ENCODE data around the gene COQ2. TPM values are rescaled to one million over a fixed set of nuclear protein-coding genes. Genes with fewer than 3 reads are reported as not detected.

Gene COQ2
- total and polyA plus RNA-seq, 2 experiments from 2014 or later = 21.1 to 25.3 TPM

DNA sequence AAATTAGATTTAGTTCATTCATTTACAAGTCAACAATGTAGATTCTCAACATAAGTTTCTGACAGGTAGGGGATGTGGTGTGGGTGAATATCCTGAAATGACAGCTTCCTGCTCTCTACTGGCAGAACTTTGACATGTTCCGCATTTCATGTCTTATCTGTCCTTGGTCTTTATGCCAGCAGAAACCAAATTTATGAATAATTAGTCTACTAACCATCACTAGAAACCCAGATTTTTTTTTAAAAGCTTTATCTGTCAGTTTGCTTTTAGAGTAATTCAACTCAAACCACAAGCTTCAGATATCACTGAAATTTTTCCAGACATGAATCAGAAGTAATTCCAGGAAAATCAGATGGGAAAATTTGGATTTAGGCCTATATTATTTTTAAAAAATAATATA is 17.9 kb downstream of the COQ2 start:
- Histone ChIP-seq H3K27me3 (ENCODE audit: insufficient read depth) (no peaks in the 10 kb centered on the region), H3K79me2 (replicated peaks; ENCODE audit: insufficient read depth) (no peaks in the 10 kb centered on the region), H3K4me2 (no peak overlapping the region), H3K36me3 (ENCODE audit: insufficient read depth) (peaks cover 5% of the 10 kb centered on the region; the same call in 1 of the 2 replicates), H3K9me2 (ENCODE audit: insufficient read depth) (no peaks in the 10 kb centered on the region), H3K27ac (ENCODE audit: low read depth) (no peak overlapping the region), H3K4me3 (no peak overlapping the region), H3F3A (replicated peaks; ENCODE audit: low read depth) (no peaks in the 10 kb centered on the region), H4K20me1 (replicated peaks; ENCODE audit: insufficient read depth) (0 out of 2 replicates have a peak, but pooled peaks cover 3% of the 10 kb centered on the region), H3K4me1 (ENCODE audit: insufficient read depth) (no peaks in the 10 kb centered on the region), H2AFZ (no peak overlapping the region)
- no peaks in the 10 kb centered on the region for H3K4me1 Mint-ChIP-seq
- ATAC-seq (no peak), DNase-seq (ENCODE audit: low spot score) (no peak)
- TF ChIP-seq, protein P1, sequence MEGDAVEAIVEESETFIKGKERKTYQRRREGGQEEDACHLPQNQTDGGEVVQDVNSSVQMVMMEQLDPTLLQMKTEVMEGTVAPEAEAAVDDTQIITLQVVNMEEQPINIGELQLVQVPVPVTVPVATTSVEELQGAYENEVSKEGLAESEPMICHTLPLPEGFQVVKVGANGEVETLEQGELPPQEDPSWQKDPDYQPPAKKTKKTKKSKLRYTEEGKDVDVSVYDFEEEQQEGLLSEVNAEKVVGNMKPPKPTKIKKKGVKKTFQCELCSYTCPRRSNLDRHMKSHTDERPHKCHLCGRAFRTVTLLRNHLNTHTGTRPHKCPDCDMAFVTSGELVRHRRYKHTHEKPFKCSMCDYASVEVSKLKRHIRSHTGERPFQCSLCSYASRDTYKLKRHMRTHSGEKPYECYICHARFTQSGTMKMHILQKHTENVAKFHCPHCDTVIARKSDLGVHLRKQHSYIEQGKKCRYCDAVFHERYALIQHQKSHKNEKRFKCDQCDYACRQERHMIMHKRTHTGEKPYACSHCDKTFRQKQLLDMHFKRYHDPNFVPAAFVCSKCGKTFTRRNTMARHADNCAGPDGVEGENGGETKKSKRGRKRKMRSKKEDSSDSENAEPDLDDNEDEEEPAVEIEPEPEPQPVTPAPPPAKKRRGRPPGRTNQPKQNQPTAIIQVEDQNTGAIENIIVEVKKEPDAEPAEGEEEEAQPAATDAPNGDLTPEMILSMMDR (conservative IDR thresholded peaks at IDR 0.05; ENCODE audit: low read depth in 2 of 2) = no peak
- TF ChIP-seq ZNF114 (CRISPR knock-in tag; IDR thresholded peaks at IDR 0.05) = no peak
- TF ChIP-seq STAT1 (IDR thresholded peaks at IDR 0.05; ENCODE audit: unreplicated experiment) = no peak
- no peak for TF ChIP-seq EZH2 (IDR thresholded peaks at IDR 0.05; ENCODE audit: low read depth, unreplicated experiment)
- no peak for TF ChIP-seq JUNB (IDR thresholded peaks at IDR 0.05; ENCODE audit: unreplicated experiment)
- TF ChIP-seq, protein P2, sequence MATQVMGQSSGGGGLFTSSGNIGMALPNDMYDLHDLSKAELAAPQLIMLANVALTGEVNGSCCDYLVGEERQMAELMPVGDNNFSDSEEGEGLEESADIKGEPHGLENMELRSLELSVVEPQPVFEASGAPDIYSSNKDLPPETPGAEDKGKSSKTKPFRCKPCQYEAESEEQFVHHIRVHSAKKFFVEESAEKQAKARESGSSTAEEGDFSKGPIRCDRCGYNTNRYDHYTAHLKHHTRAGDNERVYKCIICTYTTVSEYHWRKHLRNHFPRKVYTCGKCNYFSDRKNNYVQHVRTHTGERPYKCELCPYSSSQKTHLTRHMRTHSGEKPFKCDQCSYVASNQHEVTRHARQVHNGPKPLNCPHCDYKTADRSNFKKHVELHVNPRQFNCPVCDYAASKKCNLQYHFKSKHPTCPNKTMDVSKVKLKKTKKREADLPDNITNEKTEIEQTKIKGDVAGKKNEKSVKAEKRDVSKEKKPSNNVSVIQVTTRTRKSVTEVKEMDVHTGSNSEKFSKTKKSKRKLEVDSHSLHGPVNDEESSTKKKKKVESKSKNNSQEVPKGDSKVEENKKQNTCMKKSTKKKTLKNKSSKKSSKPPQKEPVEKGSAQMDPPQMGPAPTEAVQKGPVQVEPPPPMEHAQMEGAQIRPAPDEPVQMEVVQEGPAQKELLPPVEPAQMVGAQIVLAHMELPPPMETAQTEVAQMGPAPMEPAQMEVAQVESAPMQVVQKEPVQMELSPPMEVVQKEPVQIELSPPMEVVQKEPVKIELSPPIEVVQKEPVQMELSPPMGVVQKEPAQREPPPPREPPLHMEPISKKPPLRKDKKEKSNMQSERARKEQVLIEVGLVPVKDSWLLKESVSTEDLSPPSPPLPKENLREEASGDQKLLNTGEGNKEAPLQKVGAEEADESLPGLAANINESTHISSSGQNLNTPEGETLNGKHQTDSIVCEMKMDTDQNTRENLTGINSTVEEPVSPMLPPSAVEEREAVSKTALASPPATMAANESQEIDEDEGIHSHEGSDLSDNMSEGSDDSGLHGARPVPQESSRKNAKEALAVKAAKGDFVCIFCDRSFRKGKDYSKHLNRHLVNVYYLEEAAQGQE (IDR thresholded peaks at IDR 0.05; ENCODE audit: unreplicated experiment) = no peak
- peaks cover 5% of the 10 kb centered on the region; the same call in 2 of the 3 replicates for H3K36me3 Mint-ChIP-seq (ENCODE audit: low read depth)
- H3K27me3 Mint-ChIP-seq (ENCODE audit: insufficient read depth, low read depth, poor library complexity) = no peaks in the 10 kb centered on the region
- no peaks in the 10 kb centered on the region for H3K9me3 Mint-ChIP-seq
- H3K27ac Mint-ChIP-seq = no peak overlapping the region
- H3K4me3 Mint-ChIP-seq = no peak overlapping the region

DNA sequence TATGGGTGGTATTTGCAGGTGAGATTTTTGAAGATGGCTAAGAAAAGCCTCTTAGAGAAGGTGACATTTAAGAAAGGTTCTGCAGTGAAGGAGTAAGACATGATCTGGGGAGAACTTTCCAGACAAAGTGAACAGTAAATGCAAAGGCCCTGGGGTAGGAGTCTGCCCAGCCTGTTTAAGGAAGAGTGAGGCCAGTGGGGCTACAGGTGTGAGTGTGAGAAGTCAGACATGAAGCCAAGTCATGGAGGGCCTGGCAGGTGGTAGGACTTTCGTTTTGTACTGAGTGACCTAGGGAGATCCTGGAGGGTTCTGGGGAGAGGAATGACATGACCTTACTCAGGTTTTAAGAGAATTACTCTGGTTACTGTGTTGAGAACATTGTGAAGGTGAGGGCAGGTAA is 21.5 kb downstream of the COQ2 start:
- no peak for ATAC-seq
- Histone ChIP-seq H3K9me2 (ENCODE audit: insufficient read depth) (no peaks in the 10 kb centered on the region), H3K4me3 (no peak overlapping the region), H3K27me3 (ENCODE audit: insufficient read depth) (no peaks in the 10 kb centered on the region), H3K4me1 (ENCODE audit: insufficient read depth) (no peaks in the 10 kb centered on the region), H2AFZ (no peak overlapping the region), H3K79me2 (replicated peaks; ENCODE audit: insufficient read depth) (no peaks in the 10 kb centered on the region), H3K36me3 (ENCODE audit: insufficient read depth) (peaks cover 5% of the 10 kb centered on the region; the same call in 1 of the 2 replicates), H3F3A (replicated peaks; ENCODE audit: low read depth) (no peaks in the 10 kb centered on the region), H3K4me2 (no peak overlapping the region), H3K27ac (ENCODE audit: low read depth) (no peak overlapping the region), H4K20me1 (replicated peaks; ENCODE audit: insufficient read depth) (peaks cover 7% of the 10 kb centered on the region; the same call in 1 of the 2 replicates)
- Mint-ChIP-seq H3K4me1 (no peaks in the 10 kb centered on the region), H3K27me3 (ENCODE audit: insufficient read depth, low read depth, poor library complexity) (peaks cover 1% of the 10 kb centered on the region), H3K27ac (no peak overlapping the region), H3K4me3 (no peak overlapping the region), H3K36me3 (ENCODE audit: low read depth) (peaks cover 5% of the 10 kb centered on the region; the same call in 1 of the 3 replicates), H3K9me3 (no peaks in the 10 kb centered on the region)
- no peak for DNase-seq (ENCODE audit: low spot score)
- TF ChIP-seq, protein P1 (conservative IDR thresholded peaks at IDR 0.05; ENCODE audit: low read depth in 2 of 2) = no peak
